GM12864 (cell line): ENCODE measurements around the gene CDH23.

ENCODE experiments used
- DNase-seq: peaks from one replicate; pipeline ENCODE4 v3.0.0-alpha.2; 2011; ENCODE audit warnings: low read depth
- H3K4me3 ChIP-seq: 2 replicates; pipeline ENCODE4 v1.5.1; 2011; ENCODE audit warnings: mild to moderate bottlenecking, low read depth, low read length, control low read depth
- CTCF ChIP-seq: IDR thresholded peaks from 2 replicates; pipeline ENCODE4 v1.5.1; 2011; ENCODE audit warnings: low read depth, mild to moderate bottlenecking, moderate library complexity, low read length, control low read depth, inconsistent platforms; ENCODE audit errors: missing control alignments

Gene CDH23

DNA sequence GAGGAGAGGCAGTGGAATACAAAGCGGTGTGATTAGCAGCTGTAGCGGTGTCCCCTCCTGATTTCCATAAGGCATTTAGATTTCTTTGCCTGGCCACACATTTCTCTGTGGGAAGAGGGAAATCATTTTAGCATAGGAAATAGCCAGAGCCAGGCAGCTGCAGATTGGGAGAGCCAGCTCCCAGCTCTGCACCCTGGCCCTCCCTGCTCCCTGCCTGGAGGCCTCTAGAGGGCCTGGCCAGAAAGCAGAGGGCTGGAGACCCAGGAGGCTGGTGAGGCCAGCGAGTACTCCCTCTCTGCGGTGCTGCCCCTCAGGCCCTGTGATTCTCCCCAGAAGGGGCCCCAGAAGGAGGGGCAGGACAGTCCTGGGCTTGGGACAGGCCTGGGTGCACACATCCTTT, 237.2 kb downstream of the CDH23 start:
- no peak for TF ChIP-seq CTCF
- H3K4me3 ChIP-seq = no peak overlapping the region
- no peak for DNase-seq

DNA sequence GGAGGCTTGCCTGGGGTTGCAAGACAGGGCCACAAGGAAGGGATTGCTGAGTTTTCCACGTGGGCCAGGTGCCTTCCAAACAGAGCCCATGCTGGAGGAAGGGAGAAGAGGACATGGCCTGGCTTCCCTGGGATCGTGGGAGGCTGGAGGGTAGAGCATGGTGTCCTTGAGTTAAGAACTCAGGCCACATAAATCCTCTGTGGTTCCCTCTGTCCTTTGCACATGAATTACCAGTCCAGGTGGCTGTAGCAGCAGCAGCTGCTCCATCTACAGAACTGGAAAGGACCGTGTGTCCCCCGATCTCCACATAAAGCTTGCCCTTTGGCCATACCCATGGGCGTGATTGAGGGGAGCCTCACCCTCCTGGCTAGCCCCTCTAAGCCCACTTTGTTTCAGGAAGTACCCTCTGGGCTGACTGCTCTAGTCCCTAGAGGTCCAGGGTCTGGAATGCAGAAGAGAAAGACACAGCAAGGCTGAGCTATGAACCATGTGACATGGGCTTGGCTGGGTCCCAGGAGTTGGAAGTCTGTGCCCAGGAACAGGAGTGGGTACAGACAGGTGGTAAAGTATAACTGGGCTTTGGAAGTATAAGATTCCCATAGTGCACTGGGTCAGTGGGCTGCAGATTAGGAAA, 237.9 kb downstream of the CDH23 start:
- no peak for DNase-seq
- TF ChIP-seq CTCF = no peak
- no peak overlapping the region for H3K4me3 ChIP-seq

GRCh38 chr10:71635251-71635866, 238.6 kb downstream of the CDH23 start:
- H3K4me3 ChIP-seq = no peak overlapping the region
- DNase-seq = no peak
- TF ChIP-seq CTCF = no peak

DNA sequence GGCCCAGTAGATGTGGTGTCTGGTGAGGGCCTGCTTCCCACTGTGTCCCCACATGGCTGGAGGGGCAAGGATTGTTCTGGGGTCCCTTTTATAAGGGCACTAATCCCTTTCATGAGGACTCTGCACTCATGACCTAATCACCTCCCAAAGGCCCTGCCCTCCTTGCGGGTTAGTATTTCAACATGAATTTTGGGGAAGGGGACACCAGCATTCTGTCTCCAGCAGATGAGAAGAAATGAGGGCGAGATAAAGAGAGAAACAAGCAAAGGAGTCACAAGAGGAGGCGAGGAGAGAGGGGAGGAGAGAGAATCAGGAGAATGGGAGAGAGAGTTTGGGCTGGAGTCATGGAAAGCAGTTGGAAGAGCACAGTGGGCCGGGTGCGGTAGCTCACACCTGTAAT, 239.1 kb downstream of the CDH23 start:
- H3K4me3 ChIP-seq = no peak overlapping the region
- no peak for TF ChIP-seq CTCF
- no peak for DNase-seq

DNA sequence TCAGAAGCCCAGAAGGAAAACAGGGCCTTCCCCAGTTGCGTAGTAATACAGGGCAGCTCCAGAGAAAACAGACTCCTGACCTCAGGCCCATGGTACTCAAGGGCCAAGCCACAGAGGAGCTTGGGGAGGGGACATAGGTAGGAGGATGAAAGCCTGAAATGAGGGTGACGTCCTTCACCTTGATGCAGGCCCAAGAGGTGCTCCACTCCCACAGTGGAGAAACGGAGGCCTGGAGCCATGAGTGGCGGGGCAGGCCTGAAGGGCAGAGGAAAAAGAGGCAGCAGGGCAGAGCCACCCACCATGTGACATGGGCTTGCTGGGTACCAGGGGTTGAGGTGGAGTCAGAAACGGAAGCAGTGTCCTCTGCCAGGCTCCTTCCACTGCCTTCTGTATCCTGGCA, 239.9 kb downstream of the CDH23 start:
- H3K4me3 ChIP-seq = no peak overlapping the region
- no peak for DNase-seq
- no peak for TF ChIP-seq CTCF

- TF ChIP-seq CTCF = no peak
- no peak overlapping the region for H3K4me3 ChIP-seq
- no peak for DNase-seq
Observed at GRCh38 chr10:71637305-71637704, 240.6 kb downstream of the CDH23 start.
